EL (cell line): ENCODE measurements around the gene WDR55.
A peak's percentile ranks its signal among the peaks of the same experiment; 100 is the strongest.
"Not testable (repeated sequence)": the region's sequence is repeated elsewhere in the genome, so short reads cannot be mapped to it uniquely, and the experiment has no call there.

Source experiments
- DNase-seq: peaks from one replicate; pipeline ENCODE4 v3.0.0-alpha.2; 2016

WDR55 gene, protein sequence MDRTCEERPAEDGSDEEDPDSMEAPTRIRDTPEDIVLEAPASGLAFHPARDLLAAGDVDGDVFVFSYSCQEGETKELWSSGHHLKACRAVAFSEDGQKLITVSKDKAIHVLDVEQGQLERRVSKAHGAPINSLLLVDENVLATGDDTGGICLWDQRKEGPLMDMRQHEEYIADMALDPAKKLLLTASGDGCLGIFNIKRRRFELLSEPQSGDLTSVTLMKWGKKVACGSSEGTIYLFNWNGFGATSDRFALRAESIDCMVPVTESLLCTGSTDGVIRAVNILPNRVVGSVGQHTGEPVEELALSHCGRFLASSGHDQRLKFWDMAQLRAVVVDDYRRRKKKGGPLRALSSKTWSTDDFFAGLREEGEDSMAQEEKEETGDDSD

DNA sequence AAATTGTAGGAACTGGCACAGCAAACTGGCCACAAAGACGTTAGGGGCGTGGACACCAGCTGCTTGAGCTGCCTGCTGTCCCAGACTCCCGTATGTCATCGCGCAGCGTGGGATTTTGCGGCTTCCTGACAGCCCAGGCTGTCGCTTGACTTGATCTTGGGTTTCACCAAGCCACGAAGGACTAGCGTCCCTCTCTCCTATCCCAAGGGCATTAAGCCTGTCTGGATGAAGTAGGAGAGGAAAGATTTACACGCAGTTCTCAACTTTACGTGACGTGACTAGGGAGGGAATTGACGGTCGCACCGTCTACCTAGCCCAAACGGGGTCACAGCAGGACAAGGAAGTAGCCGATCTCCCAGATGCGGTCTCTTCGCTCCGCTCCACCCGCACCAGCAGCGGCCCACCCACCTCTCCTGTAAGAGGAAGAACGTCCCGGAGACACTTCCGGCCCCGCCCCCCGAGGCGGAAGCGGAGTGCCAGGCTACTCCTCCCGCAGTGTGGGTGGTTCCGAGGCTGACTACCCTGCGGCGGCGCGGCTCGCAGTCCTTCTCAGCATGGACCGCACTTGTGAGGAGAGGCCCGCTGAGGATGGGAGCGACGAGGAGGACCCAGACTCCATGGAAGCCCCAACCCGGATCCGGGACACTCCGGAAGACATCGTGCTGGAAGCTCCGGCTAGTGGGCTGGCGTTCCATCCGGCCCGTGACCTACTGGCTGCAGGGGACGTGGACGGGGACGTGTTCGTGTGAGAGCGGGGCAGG lies at the start of gene WDR55:
TSS of gene WDR55 (plus strand) at position 546 of the 761 bp plus-strand sequence. CDS start at position 555, 9 bp downstream.
- DNase-seq, result peak; percentile 96

- no peak for DNase-seq
Observed at GRCh38 chr5:140622301-140622700, 42.4 kb upstream of the WDR55 start.

DNA sequence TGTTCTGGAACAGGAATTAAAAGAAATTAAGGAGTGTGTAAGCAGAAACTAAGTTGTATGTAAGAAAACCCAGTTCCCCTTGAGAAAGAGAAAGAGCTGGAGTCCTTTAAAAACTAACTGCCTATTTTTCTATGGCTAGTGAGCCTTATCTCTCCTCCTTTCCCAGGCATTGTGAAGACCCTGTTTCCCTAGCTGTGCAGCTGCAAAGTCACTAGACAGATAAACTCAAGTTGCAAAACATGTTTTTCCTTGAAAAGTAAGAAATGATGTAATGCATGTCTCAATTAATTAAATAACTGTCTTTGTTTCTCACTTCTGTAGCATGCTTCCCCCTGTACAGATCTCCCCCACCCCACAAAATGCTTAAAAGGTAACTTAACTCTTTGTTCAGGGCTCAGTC lies 41.6 kb upstream of the WDR55 start:
- DNase-seq, result not testable (repeated sequence)

- not testable (repeated sequence) for DNase-seq
Observed at GRCh38 chr5:140624886-140625285, 39.8 kb upstream of the WDR55 start.

GRCh38 chr5:140627972-140628371 lies 36.7 kb upstream of the WDR55 start:
- no peak for DNase-seq

- peak; percentile 32 for DNase-seq
Observed at GRCh38 chr5:140628711-140629110, 36.0 kb upstream of the WDR55 start.

DNA sequence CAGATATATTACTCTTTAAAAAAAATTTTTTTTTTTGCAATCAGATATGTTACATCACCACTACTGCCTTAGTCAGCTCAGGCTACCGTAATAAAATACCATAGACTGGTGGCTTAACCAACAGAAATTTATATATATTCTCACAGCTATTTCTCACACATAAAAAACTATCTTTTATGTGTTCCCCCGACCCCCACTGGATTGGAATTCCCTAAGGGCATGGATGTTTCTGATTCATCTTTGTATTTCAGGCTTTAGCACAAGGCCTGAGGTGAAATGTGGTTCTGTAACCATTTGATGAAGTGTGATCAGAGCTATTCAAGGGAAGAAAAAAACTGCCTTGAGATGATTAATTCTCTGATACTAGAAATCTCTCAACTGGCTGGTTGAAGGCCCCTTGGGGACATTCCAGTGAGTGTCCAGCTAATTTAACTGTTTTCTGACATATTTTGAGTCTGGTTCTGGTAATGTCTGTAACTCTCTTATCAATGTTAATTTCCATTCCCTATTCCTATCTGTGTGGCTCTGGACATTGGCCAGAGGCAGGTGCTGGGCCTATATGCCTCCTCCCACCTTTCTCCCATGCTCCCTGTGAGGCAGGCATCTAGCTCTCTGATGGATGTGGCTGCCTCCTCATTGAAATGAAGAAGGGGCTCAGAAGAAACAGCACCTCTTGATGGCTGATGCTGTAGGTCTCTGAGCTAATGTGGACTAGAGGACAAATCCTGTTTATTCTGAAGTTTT lies 34.2 kb upstream of the WDR55 start:
- peak; percentile 84 for DNase-seq

- no peak for DNase-seq
Observed at GRCh38 chr5:140631036-140631417, 33.7 kb upstream of the WDR55 start.

DNA sequence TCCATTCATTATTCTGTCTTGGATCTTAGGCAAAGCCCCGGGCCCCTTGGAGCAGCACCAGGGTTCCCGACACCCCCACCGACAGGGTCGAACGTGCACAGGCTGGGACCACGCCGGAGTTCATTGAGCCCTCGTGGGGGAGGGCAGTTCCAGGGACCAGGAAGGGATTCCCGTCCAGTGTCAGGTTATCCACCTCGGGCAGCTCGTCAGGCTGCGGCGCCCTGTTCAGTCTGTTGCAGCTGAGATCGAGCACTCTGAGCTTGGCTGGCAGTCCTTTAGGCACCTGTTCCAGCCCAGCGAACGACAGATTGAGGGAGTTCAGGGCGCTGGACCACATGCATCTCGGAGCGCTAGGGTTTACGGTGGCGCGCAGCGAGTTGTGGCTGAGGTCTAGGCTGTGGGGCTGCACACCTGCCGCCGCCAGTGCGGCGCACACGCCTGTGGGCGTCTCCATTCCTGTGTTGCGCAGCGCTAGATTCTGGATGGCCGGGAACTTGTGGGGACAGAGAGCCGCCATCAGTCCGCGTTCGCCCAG lies 32.8 kb upstream of the WDR55 start:
- DNase-seq, result no peak

DNA sequence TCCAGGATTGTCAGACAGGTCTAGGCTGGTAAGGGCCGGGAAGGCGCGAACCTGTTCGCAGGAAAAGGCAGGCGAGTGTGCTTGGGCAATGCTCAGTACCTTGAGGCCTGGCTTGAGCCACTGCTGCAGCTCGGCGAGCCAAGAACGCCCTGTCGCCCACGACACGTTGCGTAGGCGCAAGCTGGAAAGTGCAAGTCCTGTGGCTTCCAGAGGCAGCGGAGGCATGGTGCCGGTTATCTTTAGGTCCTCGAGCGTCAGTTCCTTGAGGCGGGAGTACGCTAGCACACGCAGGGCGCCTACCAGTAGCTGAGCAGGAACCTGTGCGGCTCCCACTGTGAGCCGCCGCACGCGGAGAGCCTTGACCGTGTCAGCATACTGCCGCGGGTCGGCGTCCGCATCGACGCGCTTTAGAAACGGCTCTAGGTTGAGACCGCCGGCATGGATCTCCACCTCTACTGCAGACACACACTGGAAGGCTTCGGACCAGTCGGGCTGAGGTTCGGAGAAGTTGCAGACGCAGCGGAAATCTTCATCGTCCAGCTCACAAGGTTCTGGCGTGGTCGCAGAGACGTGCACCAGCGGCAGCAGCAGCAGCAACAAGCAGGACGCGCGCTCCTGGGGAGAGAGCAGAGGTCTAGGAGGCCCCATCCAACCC lies 32.2 kb upstream of the WDR55 start:
- peak; percentile 63 for DNase-seq

- DNase-seq, result peak; percentile 86
Observed at GRCh38 chr5:140633021-140633471, 31.7 kb upstream of the WDR55 start, which contains the start of gene CD14. Gene CD14 (minus strand): TSS chr5:140633175. CDS start chr5:140633071, 104 bp downstream.

DNA sequence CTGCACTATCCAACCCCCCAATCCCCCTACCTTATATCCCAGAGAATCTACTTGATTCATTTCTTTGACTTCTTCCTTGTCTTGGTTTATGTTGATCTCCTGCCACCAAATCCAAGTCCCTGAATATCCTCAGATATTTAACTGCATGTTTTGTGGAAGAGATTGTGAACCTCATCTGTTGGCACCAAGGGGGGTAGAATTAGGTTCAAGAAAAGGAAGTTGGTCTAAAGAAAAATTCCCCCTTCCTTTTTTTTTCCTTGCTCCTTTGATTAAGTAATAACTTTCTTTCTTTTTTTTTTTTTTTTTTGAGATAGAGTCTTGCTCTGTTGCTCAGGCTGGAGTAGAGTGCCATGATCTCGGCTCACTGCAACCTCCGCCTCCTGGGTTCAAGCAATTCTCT lies 31.2 kb upstream of the WDR55 start:
- no peak for DNase-seq

DNA sequence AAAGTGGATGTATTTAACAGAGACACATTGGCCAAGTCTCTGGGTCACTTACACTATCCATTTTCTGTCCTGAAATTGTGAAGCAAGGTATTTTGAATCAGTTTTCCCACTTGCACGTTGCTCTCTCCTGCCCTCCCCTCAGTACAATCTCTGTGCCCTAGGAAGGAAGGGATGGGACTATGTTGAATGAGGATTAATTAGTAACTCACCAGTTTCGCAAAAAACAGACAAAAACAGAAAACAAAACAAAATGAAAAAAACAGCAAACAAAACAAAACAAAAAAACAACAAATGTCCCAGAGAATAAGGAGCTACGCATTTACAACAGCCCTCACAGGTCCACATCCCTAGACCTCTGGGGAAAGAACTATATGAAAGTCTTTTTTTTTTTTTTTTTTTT lies 30.6 kb upstream of the WDR55 start:
- DNase-seq, result no peak

GRCh38 chr5:140635291-140636257 lies 29.1 kb upstream of the WDR55 start:
- no peak for DNase-seq

GRCh38 chr5:140637371-140638100 lies 27.2 kb upstream of the WDR55 start:
- no peak for DNase-seq

GRCh38 chr5:140638898-140639147 lies 25.9 kb upstream of the WDR55 start:
- not testable (repeated sequence) for DNase-seq

GRCh38 chr5:140639148-140639981 lies 25.3 kb upstream of the WDR55 start, which contains the start of gene TMCO6:
Gene TMCO6 (plus strand): TSS chr5:140639451. CDS start chr5:140639528, 77 bp downstream.
- DNase-seq, result peak; percentile 95

GRCh38 chr5:140641716-140642115 lies 23.0 kb upstream of the WDR55 start:
- no peak for DNase-seq

DNA sequence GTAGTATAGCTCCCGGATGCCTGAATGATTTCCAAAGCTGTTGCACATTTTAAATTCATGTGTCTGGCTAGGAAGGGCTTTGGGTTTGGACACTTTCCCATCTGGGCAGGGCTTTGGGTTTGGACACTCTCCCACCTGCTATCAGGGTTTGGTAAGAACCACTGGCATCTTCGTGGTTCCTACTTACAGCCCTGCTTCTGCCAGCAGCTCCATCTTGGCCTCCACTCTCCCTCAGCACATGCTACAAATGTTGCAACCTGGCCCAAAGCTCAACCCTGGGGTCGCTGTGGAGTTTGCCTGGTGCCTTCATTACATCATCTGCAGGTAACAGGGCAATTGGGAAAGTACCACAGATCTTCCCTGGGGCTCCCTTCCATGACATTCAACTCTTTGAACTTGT lies 22.0 kb upstream of the WDR55 start:
- no peak for DNase-seq

DNA sequence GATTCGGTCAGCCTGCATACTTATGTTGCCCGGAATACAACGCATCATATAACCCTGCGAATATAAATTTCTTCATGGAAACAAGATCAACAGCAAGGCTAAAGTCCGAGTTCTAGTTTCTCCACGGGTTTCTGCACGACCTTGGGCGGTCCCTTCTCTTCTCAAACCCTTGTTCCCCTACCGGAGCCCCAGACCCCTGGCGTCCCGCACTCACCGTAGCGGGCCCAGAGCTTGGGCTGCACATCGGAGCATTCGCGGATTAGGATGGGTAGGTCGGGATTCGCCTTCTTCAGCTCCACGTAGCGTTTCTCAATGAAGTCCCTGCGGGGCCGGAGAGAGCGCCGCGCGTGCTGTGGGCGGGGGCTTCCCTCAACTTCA lies 17.7 kb upstream of the WDR55 start:
- no peak for DNase-seq
